Measurements from ENCODE around the gene SPAG8.

SPAG8 gene

DNA sequence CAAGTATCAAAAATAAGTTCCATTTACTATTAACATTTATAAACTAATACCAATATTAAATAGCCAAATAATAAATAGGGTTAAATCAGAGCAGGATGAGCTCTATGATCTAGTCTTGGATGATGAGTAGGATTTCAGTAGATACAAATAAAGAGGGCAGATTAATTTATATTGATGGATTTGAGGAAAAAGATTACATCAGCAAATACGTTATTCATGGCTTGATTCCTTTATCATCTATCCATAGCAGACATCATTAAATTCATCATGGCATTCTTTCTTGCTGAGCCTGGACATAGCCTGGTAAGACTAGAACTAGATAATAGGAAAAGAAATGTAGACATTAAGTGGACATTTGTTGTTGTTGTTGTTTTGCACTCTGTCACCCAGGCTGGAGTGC is 44.6 kb downstream of the SPAG8 start:
- Histone ChIP-seq H3K4me3 (no peak overlapping the region), H3K27me3 (ENCODE audit: low read depth) (no peaks in the 10 kb centered on the region), H3K9me3 (no peaks in the 10 kb centered on the region), H3K4me1 (peaks cover 34% of the 10 kb centered on the region), H3K36me3 (replicated peaks) (no peaks in the 10 kb centered on the region)
- in situ Hi-C loops (cut with MboI; ENCODE audit: low sequenced_read_pairs): no loop called here
- no peak for DNase-seq (ENCODE audit: low spot score in 2 of 2)

- in situ Hi-C loops (cut with MboI; ENCODE audit: low sequenced_read_pairs): no loop called here
Measured at GRCh38 chr9:35766997-35767396, 45.1 kb downstream of the SPAG8 start.

GRCh38 chr9:35763803-35764202 is 48.3 kb downstream of the SPAG8 start:
- no peak for DNase-seq (ENCODE audit: low spot score in 2 of 2)
- Histone ChIP-seq H3K27me3 (ENCODE audit: low read depth) (no peaks in the 10 kb centered on the region), H3K4me3 (no peak overlapping the region), H3K4me1 (peaks cover 40% of the 10 kb centered on the region), H3K9me3 (no peaks in the 10 kb centered on the region), H3K36me3 (replicated peaks) (no peaks in the 10 kb centered on the region)
- in situ Hi-C loops (cut with MboI; ENCODE audit: low sequenced_read_pairs): no loop called here

More at GRCh38 chr9:35766997-35767396, 45.1 kb downstream of the SPAG8 start:
- Histone ChIP-seq H3K4me3 (no peak overlapping the region), H3K27me3 (ENCODE audit: low read depth) (no peaks in the 10 kb centered on the region), H3K9me3 (no peaks in the 10 kb centered on the region), H3K4me1 (peaks cover 36% of the 10 kb centered on the region), H3K36me3 (replicated peaks) (no peaks in the 10 kb centered on the region)
- no peak for DNase-seq (ENCODE audit: low spot score in 2 of 2)

DNA sequence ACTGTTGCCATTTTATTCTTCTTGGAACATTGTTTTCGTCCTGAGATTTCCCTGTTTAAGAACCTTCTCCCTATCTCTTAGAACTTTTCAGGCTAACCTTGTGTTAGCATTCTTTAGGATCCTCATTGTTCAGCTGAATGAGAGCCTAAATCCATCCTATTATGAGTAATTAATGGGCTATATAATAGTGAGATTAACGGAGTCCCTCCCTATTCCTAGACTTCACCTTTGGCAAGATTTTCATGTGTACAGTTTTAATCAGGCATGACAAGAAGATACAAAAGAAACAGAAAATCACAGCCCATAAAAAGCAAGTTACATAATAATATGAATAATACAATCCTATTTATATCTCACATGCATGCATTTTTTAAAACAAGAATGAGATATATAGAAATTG is 48.9 kb downstream of the SPAG8 start:
- in situ Hi-C loops (cut with MboI; ENCODE audit: low sequenced_read_pairs): no loop called here
- DNase-seq (ENCODE audit: low spot score in 2 of 2): peak in 1 of 2 experiments; percentile 98
- Histone ChIP-seq H3K4me1 (peaks cover 47% of the 10 kb centered on the region), H3K4me3 (no peak overlapping the region), H3K9me3 (no peaks in the 10 kb centered on the region), H3K36me3 (replicated peaks) (no peaks in the 10 kb centered on the region), H3K27me3 (ENCODE audit: low read depth) (no peaks in the 10 kb centered on the region)

DNA sequence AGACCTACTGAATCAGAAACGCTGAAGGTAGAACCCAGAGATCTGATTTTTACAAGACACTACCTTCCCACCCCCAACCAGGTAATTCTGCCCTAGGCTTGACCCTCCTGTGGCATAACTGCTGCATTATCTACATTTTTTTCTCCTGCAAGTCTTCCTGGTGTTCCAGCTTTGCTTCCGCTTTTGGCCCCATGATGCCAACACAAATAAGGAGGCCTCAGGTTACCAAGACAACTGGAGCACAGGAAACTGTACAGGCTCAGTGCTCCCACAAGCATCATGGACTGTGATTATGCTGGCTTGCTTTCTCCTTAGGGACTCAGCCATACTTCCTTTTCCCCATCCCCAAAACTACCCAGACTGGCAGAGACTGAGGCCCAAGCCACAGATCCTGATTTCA is 51.4 kb downstream of the SPAG8 start:
- Histone ChIP-seq H3K4me3 (no peak overlapping the region), H3K27me3 (ENCODE audit: low read depth) (no peaks in the 10 kb centered on the region), H3K9me3 (no peaks in the 10 kb centered on the region), H3K36me3 (replicated peaks) (no peaks in the 10 kb centered on the region), H3K4me1 (peaks cover 43% of the 10 kb centered on the region)
- no peak for DNase-seq (ENCODE audit: low spot score in 2 of 2)
- in situ Hi-C loops (cut with MboI; ENCODE audit: low sequenced_read_pairs): no loop called here

DNA sequence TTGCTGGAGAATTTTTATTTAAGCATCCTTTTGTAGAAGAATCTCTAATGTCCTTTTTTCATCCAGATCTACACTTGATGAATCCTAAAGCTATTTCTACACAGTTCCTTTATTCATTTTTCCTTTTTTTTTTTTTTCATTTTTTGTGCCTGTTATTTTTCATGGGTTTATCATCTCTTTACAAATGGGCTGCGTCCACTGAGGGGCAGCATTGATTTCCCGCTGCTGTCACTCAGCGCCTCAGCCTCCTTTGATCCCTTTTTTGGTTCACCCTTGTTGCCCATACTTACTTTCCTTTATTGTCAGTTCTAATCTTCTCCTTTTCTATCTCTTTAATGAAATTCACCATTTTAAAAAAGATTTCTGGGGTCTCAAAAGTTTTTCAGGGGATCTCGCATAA is 52.3 kb downstream of the SPAG8 start:
- Histone ChIP-seq H3K36me3 (replicated peaks) (peaks cover 4% of the 10 kb centered on the region; the same call in 1 of the 2 replicates), H3K27me3 (ENCODE audit: low read depth) (no peaks in the 10 kb centered on the region), H3K4me3 (no peak overlapping the region), H3K4me1 (peaks cover 41% of the 10 kb centered on the region), H3K9me3 (no peaks in the 10 kb centered on the region)
- in situ Hi-C loops (cut with MboI; ENCODE audit: low sequenced_read_pairs): no loop called here
- no peak for DNase-seq (ENCODE audit: low spot score in 2 of 2)
